Sigmoid colon (tissue), 4 donors: ENCODE data around the gene FOLR1.

ENCODE experiments used
- CTCF ChIP-seq, 4 experiments: fragments of 450-650 bp in 3 of 4; fragments of 200-600 bp in 1 of 4; IDR thresholded peaks; one replicate each; pipeline ENCODE4 v1.5.1; 2016 to 2019; ENCODE audit warnings: antibody characterized with exemption in 4 of 4, mild to moderate bottlenecking in 3 of 4, moderate library complexity in 2 of 4
- POLR2A ChIP-seq, 2 donors: fragments of 450-650 bp; IDR thresholded peaks; one replicate each; pipeline ENCODE4 v1.6.1; 2016; ENCODE audit warnings: antibody characterized with exemption in 2 of 2, mild to moderate bottlenecking in 2 of 2, moderate library complexity in 2 of 2
- POLR2AphosphoS5 ChIP-seq, 4 donors: sonication (generic); formaldehyde crosslinking; IDR thresholded peaks; one replicate each; pipeline ENCODE4 v1.6.1; 2017; ENCODE audit warnings: antibody characterized with exemption in 4 of 4

GRCh38 chr11:72222106-72222891 lies 30.4 kb downstream of the FOLR1 start:
- no peak for TF ChIP-seq CTCF (IDR thresholded peaks at IDR 0.05)
- no peak for TF ChIP-seq POLR2A (IDR thresholded peaks at IDR 0.05)
- TF ChIP-seq POLR2AphosphoS5 (IDR thresholded peaks at IDR 0.05): no peak
